HL-60 (cell line): ENCODE results near the gene S100PBP.

Experiments
- CTCF ChIP-seq: IDR thresholded peaks from one replicate; pipeline ENCODE4 v1.5.1; 2011; ENCODE audit warnings: low read length, control low read depth, inconsistent platforms; ENCODE audit not compliant: insufficient read depth
- GABPA ChIP-seq: IDR thresholded peaks from 2 replicates; pipeline ENCODE4 v1.6.1; 2012; ENCODE audit warnings: low read depth
- REST ChIP-seq: IDR thresholded peaks from 2 replicates; pipeline ENCODE4 v1.6.1; 2012; ENCODE audit warnings: low read depth; ENCODE audit not compliant: insufficient replicate concordance

- no peak for TF ChIP-seq CTCF
- TF ChIP-seq REST: no peak
- TF ChIP-seq GABPA: no peak
Observed at GRCh38 chr1:32868806-32869455, 51.5 kb downstream of the S100PBP start.
